Uterus (tissue), 4 donors: Measurements from ENCODE around the gene ASH1L. TPM values are rescaled to one million over a fixed set of nuclear protein-coding genes. Genes with fewer than 3 reads are reported as not detected.
"Not testable (repeated sequence)": the region's sequence is repeated elsewhere in the genome, so short reads cannot be mapped to it uniquely, and the experiment has no call there.

Experiments used
- DNase-seq, 2 donors: peaks; one replicate each; pipeline ENCODE4 v3.0.0-alpha.2; 2019 to 2020
- H3K27ac ChIP-seq, 2 donors: fragments of 200-600 bp; sonication (generic); 1 replicate in 1 of 2; 2 replicates in 1 of 2; pipeline ENCODE4 v1.5.1; 2016 to 2018
- H3K27me3 ChIP-seq, 2 donors: fragments of 200-600 bp; sonication (generic); one replicate each; pipeline ENCODE4 v1.5.1; 2018 to 2019; ENCODE audit warnings: control low read depth in 1 of 2
- H3K36me3 ChIP-seq, 2 donors: fragments of 200-600 bp; sonication (generic); one replicate each; pipeline ENCODE4 v1.5.1; 2019; ENCODE audit warnings: control low read depth in 1 of 2
- H3K4me1 ChIP-seq, 2 donors: fragments of 200-600 bp; sonication (generic); one replicate each; pipeline ENCODE4 v1.5.1; 2018 to 2019; ENCODE audit warnings: control low read depth in 1 of 2
- H3K4me3 ChIP-seq, 2 donors: fragments of 200-600 bp; sonication (generic); 1 replicate in 1 of 2; 2 replicates in 1 of 2; pipeline ENCODE4 v1.5.1; 2018 to 2019; ENCODE audit warnings: mild to moderate bottlenecking in 1 of 2
- H3K9me3 ChIP-seq, 2 donors: fragments of 200-600 bp; sonication (generic); one replicate each; pipeline ENCODE4 v1.5.1; 2019; ENCODE audit warnings: control low read depth in 1 of 2
- POLR2A ChIP-seq, 2 donors: fragments of 450-650 bp; IDR thresholded peaks; one replicate each; pipeline ENCODE4 v1.6.1; 2016; ENCODE audit warnings: antibody characterized with exemption in 2 of 2, mild to moderate bottlenecking in 1 of 2, moderate library complexity in 1 of 2
- intact Hi-C: fragments of 100-400 bp; cut with DNase I; formaldehyde crosslinking; loops from one replicate; pipeline ENCODE4 v1.15.1; 2023; ENCODE audit warnings: low total_unique reads
- total RNA-seq, 4 donors: library from RNA; depleted of rRNA in 3 of 4; stranded (reverse); fragments of >200 nt in 3 of 4; gene quantifications; one replicate each; pipeline versions ENCODE4 v1.1.0 to v1.2.4, GENCODE V29; 2014 to 2023
- TF ChIP-seq, protein P1 (sequence below), 4 experiments: fragments of 200-600 bp in 2 of 4; fragments of 450-650 bp in 2 of 4; sonication (generic) in 2 of 4; IDR thresholded peaks; one replicate each; pipeline ENCODE4 v1.5.1; 2016 to 2019; ENCODE audit warnings: antibody characterized with exemption in 4 of 4, mild to moderate bottlenecking in 2 of 4, moderate library complexity in 1 of 4
- donor health status: DM: yes; HTN: yes; CAD: no.

ASH1L gene
- total RNA-seq, 4 donors from 2014 or later: 48.9 to 159 (median 99.8) TPM

DNA sequence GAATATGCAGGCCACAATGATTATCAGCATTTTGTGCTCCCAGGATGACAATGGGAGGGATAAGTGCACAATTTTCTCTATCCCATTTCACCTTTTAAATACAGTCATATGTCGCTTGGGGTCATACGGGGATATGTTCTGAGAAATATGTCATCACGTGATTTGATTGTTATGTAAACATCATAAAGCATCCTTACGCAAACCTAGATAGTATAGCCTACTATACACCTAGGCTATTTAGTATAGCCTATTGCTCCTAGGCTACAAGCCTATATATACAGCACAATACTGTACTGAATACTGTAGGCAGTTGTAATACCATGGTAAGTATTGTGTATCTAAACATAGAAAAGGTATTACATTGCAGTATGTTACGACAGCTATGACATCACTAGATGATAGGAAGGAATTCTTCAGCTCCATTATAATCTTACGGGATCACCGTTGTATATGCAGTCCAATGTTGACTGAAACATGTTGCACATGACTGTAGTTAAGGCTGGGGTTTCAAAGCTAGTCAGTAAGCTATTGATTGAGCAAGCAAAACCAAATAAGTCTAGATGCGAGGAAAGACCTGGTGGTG is 223.0 kb downstream of the ASH1L start:
- intact Hi-C loops: no loop called here
- H3K36me3 ChIP-seq: no peaks in the 10 kb centered on the region
- TF ChIP-seq, protein P1, sequence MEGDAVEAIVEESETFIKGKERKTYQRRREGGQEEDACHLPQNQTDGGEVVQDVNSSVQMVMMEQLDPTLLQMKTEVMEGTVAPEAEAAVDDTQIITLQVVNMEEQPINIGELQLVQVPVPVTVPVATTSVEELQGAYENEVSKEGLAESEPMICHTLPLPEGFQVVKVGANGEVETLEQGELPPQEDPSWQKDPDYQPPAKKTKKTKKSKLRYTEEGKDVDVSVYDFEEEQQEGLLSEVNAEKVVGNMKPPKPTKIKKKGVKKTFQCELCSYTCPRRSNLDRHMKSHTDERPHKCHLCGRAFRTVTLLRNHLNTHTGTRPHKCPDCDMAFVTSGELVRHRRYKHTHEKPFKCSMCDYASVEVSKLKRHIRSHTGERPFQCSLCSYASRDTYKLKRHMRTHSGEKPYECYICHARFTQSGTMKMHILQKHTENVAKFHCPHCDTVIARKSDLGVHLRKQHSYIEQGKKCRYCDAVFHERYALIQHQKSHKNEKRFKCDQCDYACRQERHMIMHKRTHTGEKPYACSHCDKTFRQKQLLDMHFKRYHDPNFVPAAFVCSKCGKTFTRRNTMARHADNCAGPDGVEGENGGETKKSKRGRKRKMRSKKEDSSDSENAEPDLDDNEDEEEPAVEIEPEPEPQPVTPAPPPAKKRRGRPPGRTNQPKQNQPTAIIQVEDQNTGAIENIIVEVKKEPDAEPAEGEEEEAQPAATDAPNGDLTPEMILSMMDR (IDR thresholded peaks at IDR 0.05): no peak

DNA sequence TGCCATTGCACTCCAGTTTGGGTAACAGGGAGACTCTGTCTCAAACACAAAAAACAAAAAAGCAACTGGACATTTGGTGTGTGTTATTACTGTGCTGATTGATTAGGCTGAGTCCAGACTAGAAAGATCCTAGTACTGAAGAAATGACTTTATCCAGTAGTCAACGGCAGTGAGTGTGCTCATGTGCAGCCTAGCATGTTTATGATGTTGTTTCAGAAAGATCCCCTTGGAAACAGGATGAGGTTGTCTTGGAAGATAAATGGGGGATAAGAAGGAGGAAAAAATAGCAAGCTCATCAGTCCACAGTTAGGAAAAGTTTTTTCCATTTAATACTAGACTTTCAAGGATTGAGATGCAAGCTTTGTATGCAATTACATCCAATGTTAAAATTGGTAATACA is 227.6 kb downstream of the ASH1L start:
- TF ChIP-seq, protein P1 (IDR thresholded peaks at IDR 0.05): no peak
- no peak for TF ChIP-seq POLR2A (IDR thresholded peaks at IDR 0.05)
- H3K36me3 ChIP-seq: no peaks in the 10 kb centered on the region
- no peaks in the 10 kb centered on the region for H3K9me3 ChIP-seq
- no peak overlapping the region for H3K4me3 ChIP-seq
- no peak for DNase-seq
- no peaks in the 10 kb centered on the region for H3K27me3 ChIP-seq
- intact Hi-C loops: no loop called here
- no peaks in the 10 kb centered on the region for H3K4me1 ChIP-seq
- H3K27ac ChIP-seq: no peak overlapping the region

More for the DNA sequence above, 223.0 kb downstream of the ASH1L start:
- Histone ChIP-seq H3K9me3 (no peaks in the 10 kb centered on the region), H3K27me3 (no peaks in the 10 kb centered on the region), H3K4me1 (no peaks in the 10 kb centered on the region), H3K4me3 (no peak overlapping the region), H3K27ac (no peak overlapping the region)
- no peak for DNase-seq

DNA sequence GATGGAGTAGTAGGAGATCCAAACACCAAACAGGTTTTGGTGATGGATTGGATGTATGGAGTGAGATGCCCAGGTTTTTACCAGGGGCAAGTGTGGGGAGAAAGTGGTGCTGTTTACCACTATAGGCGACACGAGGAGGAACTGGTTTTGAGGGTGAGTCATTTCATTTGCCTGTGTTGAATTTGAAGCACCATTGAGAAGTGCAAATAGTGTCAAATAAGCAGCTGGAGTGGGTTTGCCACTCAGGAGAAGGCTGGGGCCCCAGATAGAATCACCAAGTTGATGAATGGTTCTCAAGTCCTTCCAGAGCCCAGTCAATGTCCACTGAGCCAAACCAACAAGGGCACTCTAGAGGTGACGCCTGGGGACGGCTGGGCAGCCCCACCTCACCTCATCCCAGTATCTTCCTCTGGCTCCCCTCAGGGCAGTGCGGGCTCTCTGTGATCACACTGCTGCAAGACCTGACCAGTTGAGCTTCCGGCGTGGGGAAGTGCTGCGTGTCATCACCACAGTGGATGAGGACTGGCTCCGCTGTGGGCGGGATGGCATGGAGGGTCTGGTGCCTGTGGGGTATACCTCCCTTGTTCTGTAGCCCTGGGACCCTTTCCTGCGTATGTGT is 232.5 kb downstream of the ASH1L start:
- intact Hi-C loops: no loop called here
- no peak for DNase-seq

DNA sequence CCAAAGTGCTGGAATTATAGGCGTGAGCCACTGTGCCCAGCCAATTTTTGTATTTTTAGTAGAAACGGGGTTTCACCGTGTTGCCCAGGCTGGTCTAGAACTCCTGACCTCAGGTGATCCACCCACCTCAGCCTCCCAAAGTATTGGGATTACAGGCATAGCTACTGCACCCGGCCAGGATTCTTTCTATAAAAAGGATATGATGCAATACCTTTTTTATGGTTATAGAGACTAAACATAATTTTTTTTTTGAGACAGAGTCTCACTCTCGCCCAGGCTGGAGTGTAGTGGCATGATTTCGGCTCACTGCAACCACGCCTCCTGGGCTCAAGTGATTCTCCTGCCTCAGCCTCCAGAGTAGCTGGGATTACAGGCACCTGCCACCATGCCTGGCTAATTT is 233.7 kb downstream of the ASH1L start:
- DNase-seq, H3K9me3 ChIP-seq, intact Hi-C loops, H3K36me3 ChIP-seq, H3K4me1 ChIP-seq, H3K4me3 ChIP-seq, H3K27ac ChIP-seq, H3K27me3 ChIP-seq: not testable (repeated sequence)

More for the DNA sequence above, 232.5 kb downstream of the ASH1L start:
- Histone ChIP-seq H3K4me1 (peaks cover 3 to 6% of the 10 kb centered on the region in 2 donors), H3K9me3 (no peaks in the 10 kb centered on the region), H3K4me3 (no peak overlapping the region), H3K27me3 (no peaks in the 10 kb centered on the region), H3K27ac (no peak overlapping the region), H3K36me3 (no peaks in the 10 kb centered on the region)
- TF ChIP-seq POLR2A (IDR thresholded peaks at IDR 0.05): no peak
- TF ChIP-seq, protein P1 (IDR thresholded peaks at IDR 0.05): no peak

DNA sequence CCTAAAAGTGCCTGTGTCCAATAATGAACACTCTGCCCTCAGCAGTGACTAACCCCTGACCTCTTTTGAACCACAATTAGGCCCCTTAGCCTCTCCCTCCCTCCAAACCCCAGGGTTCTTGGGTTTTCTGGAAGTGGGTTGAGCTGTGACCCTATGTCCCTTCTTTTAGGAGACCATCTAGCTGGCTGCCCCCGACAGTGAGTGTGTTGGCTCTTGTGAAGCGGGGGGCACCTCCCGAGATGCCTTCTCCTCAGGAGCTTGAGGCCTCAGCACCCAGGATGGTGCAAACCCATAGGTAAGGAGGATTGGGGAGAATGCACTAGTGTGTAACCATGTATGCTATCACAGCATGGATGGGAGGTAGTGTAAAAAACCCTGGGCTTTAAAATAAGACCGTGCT is 234.6 kb downstream of the ASH1L start:
- DNase-seq: no peak
- Histone ChIP-seq H3K36me3 (no peaks in the 10 kb centered on the region), H3K9me3 (no peaks in the 10 kb centered on the region), H3K4me3 (no peak overlapping the region), H3K27me3 (no peaks in the 10 kb centered on the region), H3K4me1 (peaks cover 3 to 7% of the 10 kb centered on the region in 2 donors), H3K27ac (no peak overlapping the region)
- TF ChIP-seq, protein P1 (IDR thresholded peaks at IDR 0.05): no peak
- no peak for TF ChIP-seq POLR2A (IDR thresholded peaks at IDR 0.05)
- intact Hi-C loops: no loop called here
